SK-N-MC (cell line): Measurements from ENCODE around the gene TBC1D25.

Source experiments
- EZH2 ChIP-seq: fragments of 200-600 bp; sonication (generic); IDR thresholded peaks from one replicate; pipeline ENCODE4 v1.6.1; 2017; ENCODE audit warnings: antibody characterized with exemption
- POLR2AphosphoS5 ChIP-seq: IDR thresholded peaks from 2 replicates; pipeline ENCODE4 v1.6.1; 2012; ENCODE audit warnings: mild to moderate bottlenecking, low read depth, low read length, borderline replicate concordance

GRCh38 chrX:48532161-48532560 lies 7.4 kb upstream of the TBC1D25 start:
- no peak for TF ChIP-seq EZH2
- TF ChIP-seq POLR2AphosphoS5 = no peak
